NOMO-1 (cell line): ENCODE results near the gene SEMA5A.

ENCODE experiments used
- DNase-seq, 2 experiments: peaks; one replicate each; lab custom pipeline; 2025; ENCODE audit not compliant: unreplicated experiment in 2 of 2; lab: John Stamatoyannopoulos, UW

The SEMA5A gene

GRCh38 chr5:9139344-9139743 is 406.5 kb downstream of the SEMA5A start:
- DNase-seq = no peak

GRCh38 chr5:9128136-9128535 is 417.7 kb downstream of the SEMA5A start:
- DNase-seq = no peak

- DNase-seq = no peak
Measured at GRCh38 chr5:9126490-9126889, 419.4 kb downstream of the SEMA5A start.

- no peak for DNase-seq
Measured at GRCh38 chr5:9125852-9126251, 420.0 kb downstream of the SEMA5A start.

GRCh38 chr5:9124838-9125237 is 421.0 kb downstream of the SEMA5A start:
- DNase-seq = no peak

GRCh38 chr5:9124071-9124470 is 421.8 kb downstream of the SEMA5A start:
- no peak for DNase-seq

GRCh38 chr5:9122528-9122927 is 423.3 kb downstream of the SEMA5A start:
- no peak for DNase-seq

GRCh38 chr5:9121597-9121996 is 424.3 kb downstream of the SEMA5A start:
- DNase-seq = no peak

GRCh38 chr5:9118852-9119251 is 427.0 kb downstream of the SEMA5A start:
- no peak for DNase-seq

- DNase-seq = no peak
Measured at GRCh38 chr5:9115093-9115492, 430.8 kb downstream of the SEMA5A start.

- DNase-seq = no peak
Measured at GRCh38 chr5:9112520-9113291, 433.2 kb downstream of the SEMA5A start.

GRCh38 chr5:9108162-9108561 is 437.7 kb downstream of the SEMA5A start:
- no peak for DNase-seq

GRCh38 chr5:9105851-9106250 is 440.0 kb downstream of the SEMA5A start:
- no peak for DNase-seq

GRCh38 chr5:9104571-9105339 is 441.1 kb downstream of the SEMA5A start:
- DNase-seq = no peak

GRCh38 chr5:9103290-9103689 is 442.6 kb downstream of the SEMA5A start:
- no peak for DNase-seq

GRCh38 chr5:9099689-9100088 is 446.2 kb downstream of the SEMA5A start:
- DNase-seq = no peak

- no peak for DNase-seq
Measured at GRCh38 chr5:9098990-9099389, 446.9 kb downstream of the SEMA5A start.

- DNase-seq = no peak
Measured at GRCh38 chr5:9094582-9094981, 451.3 kb downstream of the SEMA5A start.

- no peak for DNase-seq
Measured at GRCh38 chr5:9091896-9092662, 453.8 kb downstream of the SEMA5A start.

- DNase-seq = no peak
Measured at GRCh38 chr5:9090381-9091026, 455.4 kb downstream of the SEMA5A start.

GRCh38 chr5:9089893-9090292 is 456.0 kb downstream of the SEMA5A start:
- DNase-seq = no peak
